Liver (tissue), 9 donors: ENCODE results near the gene TAC3. TPM values are rescaled to one million over a fixed set of nuclear protein-coding genes. Genes with fewer than 3 reads are reported as not detected.

Source experiments
- DNase-seq: peaks from one replicate; pipeline ENCODE4 v3.0.0-alpha.2; 2017; ENCODE audit warnings: low spot score
- H3K27ac ChIP-seq, 2 donors: one replicate each; pipeline ENCODE4 v1.7.0; 2013; ENCODE audit warnings: inconsistent platforms in 2 of 2, low read length in 2 of 2, control low read depth in 1 of 2, low read depth in 1 of 2, mild to moderate bottlenecking in 1 of 2
- H3K27me3 ChIP-seq, 4 donors: one replicate each; pipeline versions ENCODE4 v1.6.1 to v1.7.0; 2013; ENCODE audit warnings: low read length in 3 of 4, inconsistent platforms in 1 of 4, mild to moderate bottlenecking in 1 of 4, moderate library complexity in 1 of 4; ENCODE audit not compliant: control insufficient read depth in 4 of 4, insufficient read depth in 4 of 4
- H3K36me3 ChIP-seq, 4 donors: one replicate each; pipeline versions ENCODE4 v1.6.1 to v1.7.0; 2013; ENCODE audit warnings: low read length in 3 of 4, mild to moderate bottlenecking in 3 of 4, low read depth in 1 of 4, moderate library complexity in 1 of 4; ENCODE audit not compliant: control insufficient read depth in 4 of 4, insufficient read depth in 3 of 4
- H3K4me1 ChIP-seq, 4 donors: one replicate each; pipeline versions ENCODE4 v1.6.1 to v1.7.0; 2013; ENCODE audit warnings: low read length in 3 of 4, mild to moderate bottlenecking in 3 of 4, moderate library complexity in 1 of 4; ENCODE audit not compliant: control insufficient read depth in 4 of 4, insufficient read depth in 4 of 4
- H3K4me3 ChIP-seq, 3 donors: one replicate each; pipeline versions ENCODE4 v1.6.1 to v1.7.0; 2013; ENCODE audit warnings: low read length in 3 of 3, control low read depth in 1 of 3, low read depth in 1 of 3, mild to moderate bottlenecking in 1 of 3
- H3K9ac ChIP-seq, 2 donors: one replicate each; pipeline ENCODE4 v1.7.0; 2013; ENCODE audit warnings: low read length in 2 of 2, mild to moderate bottlenecking in 2 of 2, moderate library complexity in 2 of 2, control low read depth in 1 of 2, low read depth in 1 of 2
- H3K9me3 ChIP-seq, 4 donors: one replicate each; pipeline versions ENCODE4 v1.6.1 to v1.7.0; 2013; ENCODE audit warnings: low read length in 3 of 4; ENCODE audit not compliant: control insufficient read depth in 4 of 4
- EGR1 ChIP-seq, 2 donors: IDR thresholded peaks; 2 replicates each; pipeline ENCODE4 v1.6.1; 2016 to 2018; ENCODE audit warnings: antibody characterized with exemption in 2 of 2, low read depth in 2 of 2
- FOXA1 ChIP-seq: IDR thresholded peaks from 2 replicates; pipeline ENCODE4 v1.6.1; 2016; ENCODE audit warnings: antibody characterized with exemption
- FOXA2 ChIP-seq: IDR thresholded peaks from 2 replicates; pipeline ENCODE4 v1.6.1; 2016; ENCODE audit warnings: antibody characterized with exemption
- GABPA ChIP-seq, 2 donors: IDR thresholded peaks in 1 of 2; conservative IDR thresholded peaks in 1 of 2; 2 replicates each; pipeline ENCODE4 v1.6.1; 2016; ENCODE audit warnings: antibody characterized with exemption in 2 of 2, mild to moderate bottlenecking in 1 of 2, moderate library complexity in 1 of 2
- HNF4G ChIP-seq: IDR thresholded peaks from 2 replicates; pipeline ENCODE4 v1.6.1; 2016; ENCODE audit warnings: antibody characterized with exemption
- NR2F2 ChIP-seq: IDR thresholded peaks from 2 replicates; pipeline ENCODE4 v1.6.1; 2016; ENCODE audit warnings: antibody characterized with exemption
- RXRA ChIP-seq, 2 donors: IDR thresholded peaks; 2 replicates each; pipeline ENCODE4 v1.6.1; 2017 to 2018; ENCODE audit warnings: antibody characterized with exemption in 2 of 2, mild to moderate bottlenecking in 1 of 2
- SP1 ChIP-seq: IDR thresholded peaks from 2 replicates; pipeline ENCODE4 v1.6.1; 2018; ENCODE audit warnings: antibody characterized with exemption, mild to moderate bottlenecking
- TAF1 ChIP-seq: conservative IDR thresholded peaks from 2 replicates; pipeline ENCODE4 v1.6.1; 2016; ENCODE audit warnings: antibody characterized with exemption, mild to moderate bottlenecking
- WGBS: extraction: QIAGEN DNeasy Blood & Tissue Kit; methylation state at CpG from one replicate; pipeline ENCODE4 v1.1.7; 2013; 5-methylcytosine and 5-hydroxymethylcytosine counted together
- polyA plus RNA-seq, 2 donors: library from polyadenylated mRNA; stranded (reverse) in 1 of 2; unstranded in 1 of 2; fragments of 200-250 nt in 1 of 2; fragments of >200 nt in 1 of 2; fragmentation: Nextera tagmentation in 1 of 2; extraction: Ambion mirVana in 1 of 2; gene quantifications; one replicate each; pipeline versions ENCODE4 v1.2.1 to v1.2.3, GENCODE V29; 2013 to 2015
- total RNA-seq, 2 donors: library from RNA; depleted of rRNA; stranded (reverse); fragments of >200 nt; gene quantifications; one replicate each; pipeline ENCODE4 v1.2.3, GENCODE V29; 2014
- TF ChIP-seq, protein P1 (sequence below): fragments of 150-350 bp; IDR thresholded peaks from 2 replicates; pipeline ENCODE4 v1.5.1; 2017; ENCODE audit warnings: improper control_type of control experiment, low read depth, low read length; ENCODE audit not compliant: missing input control
- TF ChIP-seq, protein P2 (sequence below): IDR thresholded peaks from 2 replicates; pipeline ENCODE4 v1.6.1; 2016; ENCODE audit warnings: antibody characterized with exemption
- TF ChIP-seq, protein P3 (sequence below): IDR thresholded peaks from 2 replicates; pipeline ENCODE4 v1.6.1; 2016; ENCODE audit warnings: antibody characterized with exemption
- TF ChIP-seq, protein P4 (sequence below): IDR thresholded peaks from 2 replicates; pipeline ENCODE4 v1.6.1; 2016; ENCODE audit warnings: antibody characterized with exemption
- TF ChIP-seq, protein P5 (sequence below): IDR thresholded peaks from 2 replicates; pipeline ENCODE4 v1.6.1; 2016; ENCODE audit warnings: antibody characterized with exemption, mild to moderate bottlenecking
- donor health status: healthy.
- donor health status: healthy.
- donor health status: healthy.
- donor health status: healthy.
- donor health status: healthy.

TAC3 gene
- total and polyA plus RNA-seq, 4 donors: not detected

DNA sequence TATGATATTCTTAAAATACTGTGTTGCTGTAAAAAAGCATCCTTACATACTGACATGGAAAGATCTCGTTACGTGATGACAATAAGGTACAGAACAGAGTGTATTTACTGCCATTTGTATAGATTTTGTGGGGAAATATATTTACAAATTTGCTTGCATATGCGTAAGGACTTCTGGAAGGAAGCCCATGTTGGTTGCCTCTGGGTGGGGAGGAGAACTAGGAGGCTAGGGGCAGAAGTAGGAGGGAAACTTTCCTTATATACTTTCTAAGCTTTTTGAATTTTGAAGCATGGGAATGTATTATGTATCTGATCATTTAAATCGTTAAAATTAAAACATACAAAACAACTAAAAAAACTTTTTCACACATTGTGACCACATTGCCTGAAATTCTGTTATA lies 23.9 kb upstream of the TAC3 start:
- Histone ChIP-seq H3K27ac (no peak overlapping the region), H3K9me3 (no peaks in the 10 kb centered on the region), H3K27me3 (no peaks in the 10 kb centered on the region), H3K36me3 (no peaks in the 10 kb centered on the region), H3K9ac (no peak overlapping the region), H3K4me3 (no peak overlapping the region), H3K4me1 (no peaks in the 10 kb centered on the region)
- DNase-seq: no peak
- TF ChIP-seq TAF1 (no peak), RXRA (IDR thresholded peaks at IDR 0.05) (no peak), EGR1 (IDR thresholded peaks at IDR 0.05; ENCODE audit: low read depth in 2 of 2) (no peak), FOXA1 (no peak), FOXA2 (no peak), SP1 (no peak), HNF4G (no peak), GABPA (IDR thresholded peaks at IDR 0.05 in 1 of 2, conservative IDR thresholded peaks at IDR 0.05 in 1 of 2) (no peak), NR2F2 (no peak)
- TF ChIP-seq, protein P1, sequence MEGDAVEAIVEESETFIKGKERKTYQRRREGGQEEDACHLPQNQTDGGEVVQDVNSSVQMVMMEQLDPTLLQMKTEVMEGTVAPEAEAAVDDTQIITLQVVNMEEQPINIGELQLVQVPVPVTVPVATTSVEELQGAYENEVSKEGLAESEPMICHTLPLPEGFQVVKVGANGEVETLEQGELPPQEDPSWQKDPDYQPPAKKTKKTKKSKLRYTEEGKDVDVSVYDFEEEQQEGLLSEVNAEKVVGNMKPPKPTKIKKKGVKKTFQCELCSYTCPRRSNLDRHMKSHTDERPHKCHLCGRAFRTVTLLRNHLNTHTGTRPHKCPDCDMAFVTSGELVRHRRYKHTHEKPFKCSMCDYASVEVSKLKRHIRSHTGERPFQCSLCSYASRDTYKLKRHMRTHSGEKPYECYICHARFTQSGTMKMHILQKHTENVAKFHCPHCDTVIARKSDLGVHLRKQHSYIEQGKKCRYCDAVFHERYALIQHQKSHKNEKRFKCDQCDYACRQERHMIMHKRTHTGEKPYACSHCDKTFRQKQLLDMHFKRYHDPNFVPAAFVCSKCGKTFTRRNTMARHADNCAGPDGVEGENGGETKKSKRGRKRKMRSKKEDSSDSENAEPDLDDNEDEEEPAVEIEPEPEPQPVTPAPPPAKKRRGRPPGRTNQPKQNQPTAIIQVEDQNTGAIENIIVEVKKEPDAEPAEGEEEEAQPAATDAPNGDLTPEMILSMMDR: no peak
- TF ChIP-seq, protein P2, sequence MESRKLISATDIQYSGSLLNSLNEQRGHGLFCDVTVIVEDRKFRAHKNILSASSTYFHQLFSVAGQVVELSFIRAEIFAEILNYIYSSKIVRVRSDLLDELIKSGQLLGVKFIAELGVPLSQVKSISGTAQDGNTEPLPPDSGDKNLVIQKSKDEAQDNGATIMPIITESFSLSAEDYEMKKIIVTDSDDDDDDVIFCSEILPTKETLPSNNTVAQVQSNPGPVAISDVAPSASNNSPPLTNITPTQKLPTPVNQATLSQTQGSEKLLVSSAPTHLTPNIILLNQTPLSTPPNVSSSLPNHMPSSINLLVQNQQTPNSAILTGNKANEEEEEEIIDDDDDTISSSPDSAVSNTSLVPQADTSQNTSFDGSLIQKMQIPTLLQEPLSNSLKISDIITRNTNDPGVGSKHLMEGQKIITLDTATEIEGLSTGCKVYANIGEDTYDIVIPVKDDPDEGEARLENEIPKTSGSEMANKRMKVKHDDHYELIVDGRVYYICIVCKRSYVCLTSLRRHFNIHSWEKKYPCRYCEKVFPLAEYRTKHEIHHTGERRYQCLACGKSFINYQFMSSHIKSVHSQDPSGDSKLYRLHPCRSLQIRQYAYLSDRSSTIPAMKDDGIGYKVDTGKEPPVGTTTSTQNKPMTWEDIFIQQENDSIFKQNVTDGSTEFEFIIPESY: no peak
- TF ChIP-seq, protein P3, sequence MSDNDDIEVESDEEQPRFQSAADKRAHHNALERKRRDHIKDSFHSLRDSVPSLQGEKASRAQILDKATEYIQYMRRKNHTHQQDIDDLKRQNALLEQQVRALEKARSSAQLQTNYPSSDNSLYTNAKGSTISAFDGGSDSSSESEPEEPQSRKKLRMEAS: no peak
- TF ChIP-seq, protein P4, sequence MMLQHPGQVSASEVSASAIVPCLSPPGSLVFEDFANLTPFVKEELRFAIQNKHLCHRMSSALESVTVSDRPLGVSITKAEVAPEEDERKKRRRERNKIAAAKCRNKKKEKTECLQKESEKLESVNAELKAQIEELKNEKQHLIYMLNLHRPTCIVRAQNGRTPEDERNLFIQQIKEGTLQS: no peak
- TF ChIP-seq, protein P5, sequence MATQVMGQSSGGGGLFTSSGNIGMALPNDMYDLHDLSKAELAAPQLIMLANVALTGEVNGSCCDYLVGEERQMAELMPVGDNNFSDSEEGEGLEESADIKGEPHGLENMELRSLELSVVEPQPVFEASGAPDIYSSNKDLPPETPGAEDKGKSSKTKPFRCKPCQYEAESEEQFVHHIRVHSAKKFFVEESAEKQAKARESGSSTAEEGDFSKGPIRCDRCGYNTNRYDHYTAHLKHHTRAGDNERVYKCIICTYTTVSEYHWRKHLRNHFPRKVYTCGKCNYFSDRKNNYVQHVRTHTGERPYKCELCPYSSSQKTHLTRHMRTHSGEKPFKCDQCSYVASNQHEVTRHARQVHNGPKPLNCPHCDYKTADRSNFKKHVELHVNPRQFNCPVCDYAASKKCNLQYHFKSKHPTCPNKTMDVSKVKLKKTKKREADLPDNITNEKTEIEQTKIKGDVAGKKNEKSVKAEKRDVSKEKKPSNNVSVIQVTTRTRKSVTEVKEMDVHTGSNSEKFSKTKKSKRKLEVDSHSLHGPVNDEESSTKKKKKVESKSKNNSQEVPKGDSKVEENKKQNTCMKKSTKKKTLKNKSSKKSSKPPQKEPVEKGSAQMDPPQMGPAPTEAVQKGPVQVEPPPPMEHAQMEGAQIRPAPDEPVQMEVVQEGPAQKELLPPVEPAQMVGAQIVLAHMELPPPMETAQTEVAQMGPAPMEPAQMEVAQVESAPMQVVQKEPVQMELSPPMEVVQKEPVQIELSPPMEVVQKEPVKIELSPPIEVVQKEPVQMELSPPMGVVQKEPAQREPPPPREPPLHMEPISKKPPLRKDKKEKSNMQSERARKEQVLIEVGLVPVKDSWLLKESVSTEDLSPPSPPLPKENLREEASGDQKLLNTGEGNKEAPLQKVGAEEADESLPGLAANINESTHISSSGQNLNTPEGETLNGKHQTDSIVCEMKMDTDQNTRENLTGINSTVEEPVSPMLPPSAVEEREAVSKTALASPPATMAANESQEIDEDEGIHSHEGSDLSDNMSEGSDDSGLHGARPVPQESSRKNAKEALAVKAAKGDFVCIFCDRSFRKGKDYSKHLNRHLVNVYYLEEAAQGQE: no peak
- 91% methylated on average over 4 of the region's 4 CpGs for WGBS

DNA sequence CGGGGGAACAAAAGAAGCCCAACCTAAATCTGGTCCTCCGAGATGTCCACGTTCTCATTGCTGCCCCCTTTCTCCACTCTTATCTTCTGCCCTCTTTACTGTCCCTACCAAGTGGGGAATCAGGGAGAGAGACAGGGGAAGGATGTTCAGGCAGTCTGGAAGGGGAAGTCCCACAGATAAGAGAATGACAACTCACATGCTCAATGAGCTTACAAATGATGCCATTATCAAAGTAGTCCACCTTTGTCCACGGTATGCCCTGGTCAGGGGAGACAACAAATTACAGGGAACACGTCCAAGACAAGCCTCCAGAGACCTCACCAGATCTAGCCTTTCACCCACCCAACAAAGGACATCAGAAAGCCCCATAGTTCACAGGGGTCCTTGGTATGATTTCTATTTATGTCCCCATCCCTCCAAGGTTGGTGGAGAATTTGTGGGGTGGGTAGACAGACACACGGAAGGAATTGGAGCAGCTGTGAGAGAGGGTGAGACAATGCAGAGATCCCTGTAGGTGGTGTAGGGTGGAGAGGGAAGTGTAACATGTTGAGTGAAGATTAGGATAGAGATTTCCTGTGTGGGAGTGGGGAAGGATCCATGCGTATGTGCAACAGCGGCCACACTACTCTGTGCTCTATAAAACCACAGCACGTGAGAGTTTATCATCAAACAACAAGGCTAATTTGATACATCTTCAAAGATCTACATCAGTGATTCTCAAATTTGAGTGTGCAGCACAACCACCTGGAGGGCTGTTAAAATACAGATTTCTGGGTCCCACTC lies 22.9 kb upstream of the TAC3 start:
- H3K4me3 ChIP-seq: no peak overlapping the region
- no peaks in the 10 kb centered on the region for H3K27me3 ChIP-seq
- H3K36me3 ChIP-seq: no peaks in the 10 kb centered on the region
- no peaks in the 10 kb centered on the region for H3K4me1 ChIP-seq
- H3K9ac ChIP-seq: no peak overlapping the region
- DNase-seq: no peak
- H3K9me3 ChIP-seq: no peaks in the 10 kb centered on the region
- no peak overlapping the region for H3K27ac ChIP-seq
- WGBS: 81% methylated on average over 9 of the region's 9 CpGs
- TF ChIP-seq, protein P1: no peak
- TF ChIP-seq, protein P2: no peak
- no peak for TF ChIP-seq SP1
- TF ChIP-seq, protein P4: no peak
